ENCODE measurements around the gene SLC2A11. TPM values are rescaled to one million over a fixed set of nuclear protein-coding genes. Genes with fewer than 3 reads are reported as not detected.

Gene SLC2A11
- total and polyA plus RNA-seq, 9 of the 15 experiments (the other 6 are each of a cell fraction or from before 2014, with no cell fraction given) = 0.44 to 2.7 (median 2.1) TPM

DNA sequence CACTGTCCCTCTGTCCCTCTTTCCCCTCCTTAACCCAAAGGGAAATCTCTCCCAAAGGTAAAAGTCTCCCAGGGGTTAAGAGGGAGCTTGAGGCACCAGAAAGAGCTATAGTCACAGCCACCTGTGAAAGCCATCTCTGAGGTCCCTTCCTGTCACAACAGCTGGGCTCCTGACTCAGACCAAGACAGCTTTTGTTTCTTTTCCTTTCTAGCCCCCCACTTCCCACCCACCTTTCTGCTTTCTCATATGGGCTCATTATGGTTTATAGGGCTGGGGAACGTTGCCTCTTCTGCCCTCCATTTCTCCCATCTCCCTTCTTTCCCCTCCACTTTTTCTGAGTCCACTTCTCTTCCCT lies 55.6 kb downstream of the SLC2A11 start (continued):
- TF ChIP-seq, protein P1, sequence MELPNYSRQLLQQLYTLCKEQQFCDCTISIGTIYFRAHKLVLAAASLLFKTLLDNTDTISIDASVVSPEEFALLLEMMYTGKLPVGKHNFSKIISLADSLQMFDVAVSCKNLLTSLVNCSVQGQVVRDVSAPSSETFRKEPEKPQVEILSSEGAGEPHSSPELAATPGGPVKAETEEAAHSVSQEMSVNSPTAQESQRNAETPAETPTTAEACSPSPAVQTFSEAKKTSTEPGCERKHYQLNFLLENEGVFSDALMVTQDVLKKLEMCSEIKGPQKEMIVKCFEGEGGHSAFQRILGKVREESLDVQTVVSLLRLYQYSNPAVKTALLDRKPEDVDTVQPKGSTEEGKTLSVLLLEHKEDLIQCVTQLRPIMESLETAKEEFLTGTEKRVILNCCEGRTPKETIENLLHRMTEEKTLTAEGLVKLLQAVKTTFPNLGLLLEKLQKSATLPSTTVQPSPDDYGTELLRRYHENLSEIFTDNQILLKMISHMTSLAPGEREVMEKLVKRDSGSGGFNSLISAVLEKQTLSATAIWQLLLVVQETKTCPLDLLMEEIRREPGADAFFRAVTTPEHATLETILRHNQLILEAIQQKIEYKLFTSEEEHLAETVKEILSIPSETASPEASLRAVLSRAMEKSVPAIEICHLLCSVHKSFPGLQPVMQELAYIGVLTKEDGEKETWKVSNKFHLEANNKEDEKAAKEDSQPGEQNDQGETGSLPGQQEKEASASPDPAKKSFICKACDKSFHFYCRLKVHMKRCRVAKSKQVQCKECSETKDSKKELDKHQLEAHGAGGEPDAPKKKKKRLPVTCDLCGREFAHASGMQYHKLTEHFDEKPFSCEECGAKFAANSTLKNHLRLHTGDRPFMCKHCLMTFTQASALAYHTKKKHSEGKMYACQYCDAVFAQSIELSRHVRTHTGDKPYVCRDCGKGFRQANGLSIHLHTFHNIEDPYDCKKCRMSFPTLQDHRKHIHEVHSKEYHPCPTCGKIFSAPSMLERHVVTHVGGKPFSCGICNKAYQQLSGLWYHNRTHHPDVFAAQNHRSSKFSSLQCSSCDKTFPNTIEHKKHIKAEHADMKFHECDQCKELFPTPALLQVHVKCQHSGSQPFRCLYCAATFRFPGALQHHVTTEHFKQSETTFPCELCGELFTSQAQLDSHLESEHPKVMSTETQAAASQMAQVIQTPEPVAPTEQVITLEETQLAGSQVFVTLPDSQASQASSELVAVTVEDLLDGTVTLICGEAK (IDR thresholded peaks at IDR 0.05) = no peak
- TF ChIP-seq, protein P1 (CRISPR knock-in tag; IDR thresholded peaks at IDR 0.05) = no peak
- TF ChIP-seq, protein P2, sequence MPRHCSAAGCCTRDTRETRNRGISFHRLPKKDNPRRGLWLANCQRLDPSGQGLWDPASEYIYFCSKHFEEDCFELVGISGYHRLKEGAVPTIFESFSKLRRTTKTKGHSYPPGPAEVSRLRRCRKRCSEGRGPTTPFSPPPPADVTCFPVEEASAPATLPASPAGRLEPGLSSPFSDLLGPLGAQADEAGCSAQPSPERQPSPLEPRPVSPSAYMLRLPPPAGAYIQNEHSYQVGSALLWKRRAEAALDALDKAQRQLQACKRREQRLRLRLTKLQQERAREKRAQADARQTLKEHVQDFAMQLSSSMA (CRISPR knock-in tag; IDR thresholded peaks at IDR 0.05) = no peak
- TF ChIP-seq ZNF79 (CRISPR knock-in tag; IDR thresholded peaks at IDR 0.05; ENCODE audit: low read depth) (no peak), ZNF384 (IDR thresholded peaks at IDR 0.05; ENCODE audit: low read depth, low read length) (no peak), CBX5 (IDR thresholded peaks at IDR 0.05; ENCODE audit: borderline replicate concordance, low read depth) (no peak), XRCC5 (IDR thresholded peaks at IDR 0.05; ENCODE audit: low read depth, low read length) (no peak), ZNF707 (CRISPR knock-in tag; conservative IDR thresholded peaks at IDR 0.05) (no peak), SAP30 (IDR thresholded peaks at IDR 0.05; ENCODE audit: borderline replicate concordance, insufficient read depth, low read depth, low read length, poor library complexity, severe bottlenecking) (no peak)
- TF ChIP-seq, protein P3, sequence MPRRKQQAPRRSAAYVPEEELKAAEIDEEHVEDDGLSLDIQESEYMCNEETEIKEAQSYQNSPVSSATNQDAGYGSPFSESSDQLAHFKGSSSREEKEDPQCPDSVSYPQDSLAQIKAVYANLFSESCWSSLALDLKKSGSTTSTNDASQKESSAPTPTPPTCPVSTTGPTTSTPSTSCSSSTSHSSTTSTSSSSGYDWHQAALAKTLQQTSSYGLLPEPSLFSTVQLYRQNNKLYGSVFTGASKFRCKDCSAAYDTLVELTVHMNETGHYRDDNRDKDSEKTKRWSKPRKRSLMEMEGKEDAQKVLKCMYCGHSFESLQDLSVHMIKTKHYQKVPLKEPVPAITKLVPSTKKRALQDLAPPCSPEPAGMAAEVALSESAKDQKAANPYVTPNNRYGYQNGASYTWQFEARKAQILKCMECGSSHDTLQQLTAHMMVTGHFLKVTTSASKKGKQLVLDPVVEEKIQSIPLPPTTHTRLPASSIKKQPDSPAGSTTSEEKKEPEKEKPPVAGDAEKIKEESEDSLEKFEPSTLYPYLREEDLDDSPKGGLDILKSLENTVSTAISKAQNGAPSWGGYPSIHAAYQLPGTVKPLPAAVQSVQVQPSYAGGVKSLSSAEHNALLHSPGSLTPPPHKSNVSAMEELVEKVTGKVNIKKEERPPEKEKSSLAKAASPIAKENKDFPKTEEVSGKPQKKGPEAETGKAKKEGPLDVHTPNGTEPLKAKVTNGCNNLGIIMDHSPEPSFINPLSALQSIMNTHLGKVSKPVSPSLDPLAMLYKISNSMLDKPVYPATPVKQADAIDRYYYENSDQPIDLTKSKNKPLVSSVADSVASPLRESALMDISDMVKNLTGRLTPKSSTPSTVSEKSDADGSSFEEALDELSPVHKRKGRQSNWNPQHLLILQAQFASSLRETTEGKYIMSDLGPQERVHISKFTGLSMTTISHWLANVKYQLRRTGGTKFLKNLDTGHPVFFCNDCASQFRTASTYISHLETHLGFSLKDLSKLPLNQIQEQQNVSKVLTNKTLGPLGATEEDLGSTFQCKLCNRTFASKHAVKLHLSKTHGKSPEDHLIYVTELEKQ (CRISPR knock-in tag; IDR thresholded peaks at IDR 0.05) = no peak
